GM19468 (cell line): ENCODE measurements around the gene LRRC8E.
"Not testable (repeated sequence)": the region's sequence is repeated elsewhere in the genome, so short reads cannot be mapped to it uniquely, and the experiment has no call there.

Experiments
- ATAC-seq: cut with Tn5 transposase; IDR thresholded peaks from one replicate; pipeline ENCODE4 v1.9.1; 2021; ENCODE audit warnings: mild to moderate bottlenecking, moderate library complexity, moderate number of reproducible peaks; ENCODE audit not compliant: unreplicated experiment; ENCODE audit errors: extremely low read depth

LRRC8E gene

DNA sequence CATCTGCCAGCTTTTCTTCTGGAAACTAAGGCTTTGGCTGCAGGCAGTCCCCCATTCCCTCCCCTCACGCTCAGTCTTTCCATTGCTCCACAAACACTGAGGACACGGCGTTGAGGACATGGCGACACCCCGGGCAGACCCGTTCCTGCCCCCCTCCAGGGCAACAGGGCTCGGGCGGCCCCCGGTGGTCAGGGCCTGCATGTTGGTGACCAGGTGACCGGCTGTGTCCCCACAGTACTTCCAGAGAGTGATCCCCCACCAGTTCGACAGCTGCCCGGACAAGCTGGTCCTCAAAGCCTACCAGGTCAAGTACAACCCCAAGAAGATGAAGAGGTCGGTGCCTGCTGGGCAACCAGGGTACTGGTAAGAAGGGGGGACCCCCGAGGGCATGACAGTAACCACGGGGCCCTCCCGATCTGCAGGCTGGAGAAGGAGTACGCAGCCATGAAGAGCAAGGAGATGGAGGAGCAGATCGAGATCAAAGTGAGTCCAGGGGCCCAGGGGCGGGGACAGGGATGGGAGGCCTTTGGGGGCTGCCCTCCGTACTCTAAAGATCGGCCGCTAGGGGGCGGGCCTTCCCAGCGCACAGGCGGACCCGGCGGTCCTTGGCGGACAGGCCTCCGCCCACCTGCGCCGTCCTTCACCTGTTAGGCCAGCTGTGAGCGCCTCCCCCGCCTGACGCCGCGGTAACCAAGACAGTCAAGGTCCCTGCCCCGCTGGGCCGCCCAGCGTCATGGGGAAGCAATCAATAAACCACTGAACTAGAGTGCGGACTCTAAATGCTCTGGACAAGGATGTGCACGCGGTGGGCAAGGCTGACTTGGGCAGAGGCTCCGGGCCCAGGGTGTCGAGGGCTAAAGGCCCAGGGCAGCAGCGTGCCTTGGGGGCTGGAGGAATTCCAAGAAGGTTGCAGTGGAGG lies 35.2 kb upstream of the LRRC8E start:
- no peak for ATAC-seq

- ATAC-seq, result no peak
Observed at GRCh38 chr19:7853770-7854128, 34.6 kb upstream of the LRRC8E start.

DNA sequence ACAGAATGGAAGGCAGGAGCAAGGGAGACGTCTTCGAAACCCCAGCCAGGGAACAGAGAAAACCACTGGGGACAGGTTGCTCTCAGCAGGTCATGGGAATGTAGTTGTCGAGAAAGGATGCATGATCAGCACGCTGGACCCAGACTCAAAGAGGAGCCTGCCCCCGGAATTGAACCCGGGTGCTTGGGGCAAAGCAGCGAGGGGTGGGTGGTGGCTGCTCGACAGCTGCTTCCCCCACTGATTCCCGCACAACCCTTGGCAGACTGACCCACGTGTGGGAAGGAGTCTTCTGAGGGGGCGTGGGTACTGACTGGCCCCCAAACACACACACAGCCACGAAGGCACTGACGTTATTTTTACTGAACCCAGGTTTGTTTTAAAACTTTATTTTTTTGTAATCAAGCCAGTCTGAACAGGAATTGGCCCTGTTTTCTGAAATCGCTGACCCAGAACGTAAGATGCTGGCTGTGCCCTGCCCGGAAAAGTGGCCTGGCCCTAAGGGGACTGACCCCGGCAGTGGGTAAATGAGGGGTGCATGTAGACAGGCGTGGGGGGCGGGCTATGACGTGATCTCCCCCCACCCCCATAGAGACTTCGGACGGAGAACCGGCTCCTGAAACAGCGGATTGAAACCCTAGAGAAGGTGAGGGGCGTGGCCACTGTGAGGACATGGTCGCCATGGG lies 32.7 kb upstream of the LRRC8E start:
- no peak for ATAC-seq

DNA sequence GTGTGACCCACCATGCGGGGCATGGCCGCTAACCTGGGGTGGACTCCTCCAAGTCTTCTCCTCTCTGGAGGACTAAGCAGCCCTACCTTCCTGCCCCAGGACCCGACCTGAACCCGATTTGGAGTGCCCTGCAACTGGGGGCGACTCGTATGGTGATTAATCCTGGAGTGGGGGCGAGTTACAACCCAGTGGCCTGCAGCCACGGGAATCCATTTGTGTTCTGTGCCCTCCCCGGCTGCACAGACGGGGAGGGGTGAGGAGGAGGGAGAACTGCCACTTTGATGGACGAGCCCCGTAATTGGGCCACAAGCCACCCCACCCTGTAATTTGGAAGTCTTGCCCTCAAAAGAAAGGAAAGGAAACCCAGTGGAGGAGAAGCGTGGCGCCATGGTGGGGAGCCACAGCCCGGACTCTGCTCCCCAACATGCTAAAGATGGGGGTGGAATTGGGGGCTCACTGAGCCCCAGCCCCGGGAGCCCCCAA lies 32.2 kb upstream of the LRRC8E start:
- no peak for ATAC-seq

DNA sequence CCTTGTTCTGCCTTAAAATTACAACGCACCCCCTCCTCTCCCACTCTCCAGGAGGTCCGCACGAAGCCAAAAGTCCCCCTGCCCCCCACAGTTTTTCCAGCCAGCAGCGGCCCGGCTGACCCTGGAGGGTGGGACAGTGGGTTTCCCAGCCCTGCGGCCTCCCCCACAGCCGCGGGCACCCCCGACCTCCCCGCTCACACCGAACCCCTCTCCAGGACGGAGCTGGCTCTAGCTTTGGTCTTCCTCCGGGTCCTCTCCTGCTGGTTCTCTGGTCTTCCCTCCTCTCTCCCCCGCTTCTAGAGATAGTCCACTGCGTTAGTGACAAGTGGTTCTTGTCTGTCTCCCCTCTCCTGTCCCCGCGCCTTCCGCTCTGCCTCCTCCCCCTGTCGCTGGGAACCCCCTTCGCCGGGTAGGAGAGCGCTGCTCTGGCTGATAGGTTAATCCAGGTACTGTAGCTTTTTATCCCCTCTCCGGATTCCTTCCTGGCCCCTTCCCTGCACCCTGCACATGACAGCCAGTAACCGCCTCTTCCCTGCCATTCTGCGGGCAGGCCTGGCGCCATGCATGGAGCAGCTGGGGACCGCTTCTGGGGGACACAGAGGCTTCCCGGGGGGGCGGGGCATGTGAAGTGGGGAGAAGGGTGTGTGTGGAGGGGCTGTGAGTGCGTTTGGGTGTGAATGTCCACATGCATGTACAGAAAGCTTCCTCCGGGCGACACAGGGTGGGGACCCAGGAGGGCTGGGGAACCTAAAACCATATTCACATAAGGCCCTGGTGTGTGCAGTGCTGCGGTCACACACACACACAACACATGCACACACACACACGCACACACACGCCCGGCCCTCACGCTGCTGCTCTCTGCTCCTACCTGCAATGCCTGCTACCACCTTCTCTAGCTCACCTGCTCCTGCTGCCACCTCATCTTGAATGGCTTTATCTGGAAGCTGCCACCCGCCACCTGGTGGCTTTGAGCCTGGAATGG lies 31.3 kb upstream of the LRRC8E start:
- no peak for ATAC-seq

DNA sequence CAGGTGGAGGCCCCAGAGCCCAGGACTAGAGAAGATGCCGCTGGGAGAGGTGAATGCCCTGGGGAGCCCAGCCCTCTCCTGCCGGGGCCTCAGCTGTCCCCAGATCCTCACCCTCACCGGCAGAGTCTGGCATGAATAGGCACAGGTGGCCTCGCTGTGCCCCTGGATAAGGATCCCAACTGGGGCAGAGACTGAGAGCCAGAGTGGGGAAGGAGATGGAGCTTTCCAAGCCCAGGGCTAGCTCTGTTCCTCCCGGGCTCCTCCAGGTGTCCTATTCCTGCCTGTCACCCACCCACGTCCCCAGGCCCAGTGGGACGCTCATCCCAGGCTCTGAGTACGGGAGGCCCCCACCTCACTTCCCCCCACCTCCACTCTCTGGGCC lies 30.6 kb upstream of the LRRC8E start:
- ATAC-seq, result no peak

- no peak for ATAC-seq
Observed at GRCh38 chr19:7858109-7858770, 30.1 kb upstream of the LRRC8E start.

DNA sequence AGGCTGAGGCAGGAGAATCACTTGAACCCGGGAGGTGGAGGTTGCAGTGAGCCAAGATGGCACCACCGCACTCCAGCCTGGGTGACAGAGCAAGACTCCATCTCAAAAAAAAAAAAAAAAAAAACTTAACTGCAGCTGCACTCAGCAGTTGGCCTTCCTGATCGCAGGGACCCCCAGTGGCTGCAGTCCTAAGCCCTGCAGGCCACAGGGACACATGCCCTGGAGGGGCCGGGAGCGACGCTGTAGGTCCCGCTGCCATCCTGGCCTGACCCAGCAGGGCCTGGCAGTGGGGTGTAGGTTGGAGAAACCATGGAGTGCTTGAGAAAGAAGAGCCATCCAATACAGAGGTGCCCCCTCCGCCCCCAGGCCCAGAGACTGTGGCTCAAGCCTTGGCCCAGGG lies 29.2 kb upstream of the LRRC8E start:
- ATAC-seq, result not testable (repeated sequence)

GRCh38 chr19:7859831-7860713 lies 28.2 kb upstream of the LRRC8E start:
- ATAC-seq, result no peak

GRCh38 chr19:7860714-7861618 lies 27.3 kb upstream of the LRRC8E start:
- no peak for ATAC-seq

DNA sequence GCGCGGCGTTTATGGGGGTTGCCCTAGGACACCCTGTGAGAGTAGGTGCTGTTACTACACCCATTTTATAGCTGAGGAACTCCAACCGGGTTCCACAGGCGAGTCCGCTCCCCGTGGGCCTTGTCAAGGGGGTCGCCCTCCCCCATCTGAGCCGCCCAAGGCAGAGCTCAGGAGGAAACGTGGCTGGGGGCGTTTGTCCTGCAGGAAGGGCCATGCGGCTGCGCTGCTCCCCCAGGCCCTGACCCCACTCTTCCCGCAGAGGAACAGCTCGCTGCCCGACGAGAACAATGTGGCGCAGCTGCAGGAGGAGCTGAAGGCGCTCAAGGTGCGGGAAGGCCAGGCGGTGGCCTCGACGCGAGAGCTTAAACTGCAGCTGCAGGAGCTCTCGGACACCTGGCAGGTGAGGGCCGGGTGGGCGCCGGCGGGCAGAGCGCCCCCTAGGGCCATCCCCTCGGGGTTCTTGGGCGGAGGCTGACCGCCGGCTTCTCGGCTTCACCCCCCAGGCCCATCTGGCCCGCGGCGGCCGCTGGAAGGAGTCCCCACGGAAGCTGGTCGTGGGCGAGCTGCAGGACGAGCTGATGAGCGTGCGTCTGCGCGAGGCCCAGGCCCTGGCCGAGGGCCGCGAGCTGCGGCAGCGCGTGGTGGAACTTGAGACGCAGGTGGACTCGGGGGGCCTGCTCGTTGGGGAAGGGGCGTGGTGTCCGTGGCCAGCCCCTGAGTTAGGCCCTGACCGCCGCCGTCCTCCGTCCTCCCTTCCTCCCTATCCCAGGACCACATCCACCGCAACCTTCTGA lies 26.5 kb upstream of the LRRC8E start:
- no peak for ATAC-seq

- no peak for ATAC-seq
Observed at GRCh38 chr19:7862413-7862951, 25.8 kb upstream of the LRRC8E start.

- no peak for ATAC-seq
Observed at GRCh38 chr19:7863157-7863970, 24.9 kb upstream of the LRRC8E start.

GRCh38 chr19:7863971-7864689 lies 24.2 kb upstream of the LRRC8E start:
- ATAC-seq, result no peak

DNA sequence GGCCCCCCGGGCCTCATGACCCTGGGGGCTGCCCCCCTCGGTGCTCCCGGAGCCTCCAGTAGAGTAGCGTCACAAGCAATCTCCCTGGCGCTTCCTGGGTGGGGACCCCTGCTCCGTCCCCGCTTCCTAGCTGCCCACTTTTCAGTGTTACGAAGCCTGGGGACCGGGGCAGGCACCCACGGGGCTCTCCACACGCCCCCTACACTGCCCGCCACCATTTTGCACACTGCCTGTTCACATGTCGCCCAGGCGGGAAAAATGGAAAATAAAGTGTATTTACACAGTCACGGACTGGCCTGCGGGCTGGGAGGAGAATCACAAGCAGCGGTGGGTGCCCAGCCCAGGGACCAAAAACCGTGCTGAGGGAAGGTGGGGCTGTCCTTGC lies 23.6 kb upstream of the LRRC8E start:
- ATAC-seq, result no peak
